ENCODE data around the gene SFRP5. TPM values are rescaled to one million over a fixed set of nuclear protein-coding genes. Genes with fewer than 3 reads are reported as not detected.

SFRP5 gene
- total RNA-seq, 3 donors from 2014 or later: 0.29 to 1.8 (median 0.33) TPM

DNA sequence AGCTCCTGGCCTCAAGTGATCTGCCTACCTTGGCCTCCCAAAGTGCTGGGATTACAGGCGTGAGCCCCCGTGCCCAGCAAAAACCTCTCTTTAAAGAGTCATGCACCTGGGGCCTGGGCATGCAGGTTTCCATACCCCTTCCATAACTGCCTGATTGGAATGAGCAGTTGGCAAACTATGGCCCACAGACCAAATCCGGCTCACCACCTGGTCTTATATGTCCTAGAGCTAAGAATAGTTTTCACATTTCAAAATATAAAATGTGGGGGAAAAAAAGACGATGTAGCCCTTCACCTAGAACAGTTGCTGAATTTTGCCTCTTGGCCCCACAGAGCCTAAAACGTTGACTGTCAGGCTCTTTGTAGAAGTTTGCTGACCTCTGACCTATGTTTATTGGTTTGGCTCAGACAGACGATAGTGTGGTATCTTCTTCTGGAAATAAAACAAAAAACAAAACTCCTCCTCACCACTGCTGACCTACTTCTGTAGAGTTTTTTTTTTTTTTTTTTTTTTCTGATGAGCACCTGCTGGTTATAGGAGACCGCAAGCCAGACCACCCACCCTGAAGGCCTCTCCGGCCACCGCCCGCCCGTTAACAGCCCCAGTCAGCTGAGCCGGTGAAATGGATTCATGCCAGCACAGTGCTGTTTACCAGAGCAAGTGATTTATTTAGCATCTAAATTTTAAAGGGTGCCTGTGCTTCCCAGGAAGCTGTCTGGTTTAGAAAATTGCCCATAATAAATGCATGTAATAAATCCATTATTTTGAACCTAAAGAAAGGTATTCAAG, 33.5 kb upstream of the SFRP5 start:
- no peaks in the 10 kb centered on the region for H3K36me3 ChIP-seq
- intact Hi-C loops (cut with DNase I; ENCODE audit: low total_unique reads): no loop called here
- H3K4me3 ChIP-seq: no peak overlapping the region
- H3K4me1 ChIP-seq: no peaks in the 10 kb centered on the region
- no peaks in the 10 kb centered on the region for H3K9me3 ChIP-seq
- DNase-seq (ENCODE audit: low spot score in 2 of 2): no peak
- peaks cover 0 to 3% of the 10 kb centered on the region in 2 donors for H3K27me3 ChIP-seq
- TF ChIP-seq POLR2AphosphoS5 (IDR thresholded peaks at IDR 0.05): no peak
- no peak for TF ChIP-seq POLR2A (IDR thresholded peaks at IDR 0.05)
- TF ChIP-seq, protein P1, sequence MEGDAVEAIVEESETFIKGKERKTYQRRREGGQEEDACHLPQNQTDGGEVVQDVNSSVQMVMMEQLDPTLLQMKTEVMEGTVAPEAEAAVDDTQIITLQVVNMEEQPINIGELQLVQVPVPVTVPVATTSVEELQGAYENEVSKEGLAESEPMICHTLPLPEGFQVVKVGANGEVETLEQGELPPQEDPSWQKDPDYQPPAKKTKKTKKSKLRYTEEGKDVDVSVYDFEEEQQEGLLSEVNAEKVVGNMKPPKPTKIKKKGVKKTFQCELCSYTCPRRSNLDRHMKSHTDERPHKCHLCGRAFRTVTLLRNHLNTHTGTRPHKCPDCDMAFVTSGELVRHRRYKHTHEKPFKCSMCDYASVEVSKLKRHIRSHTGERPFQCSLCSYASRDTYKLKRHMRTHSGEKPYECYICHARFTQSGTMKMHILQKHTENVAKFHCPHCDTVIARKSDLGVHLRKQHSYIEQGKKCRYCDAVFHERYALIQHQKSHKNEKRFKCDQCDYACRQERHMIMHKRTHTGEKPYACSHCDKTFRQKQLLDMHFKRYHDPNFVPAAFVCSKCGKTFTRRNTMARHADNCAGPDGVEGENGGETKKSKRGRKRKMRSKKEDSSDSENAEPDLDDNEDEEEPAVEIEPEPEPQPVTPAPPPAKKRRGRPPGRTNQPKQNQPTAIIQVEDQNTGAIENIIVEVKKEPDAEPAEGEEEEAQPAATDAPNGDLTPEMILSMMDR (IDR thresholded peaks at IDR 0.05): no peak
- no peak overlapping the region for H3K27ac ChIP-seq

DNA sequence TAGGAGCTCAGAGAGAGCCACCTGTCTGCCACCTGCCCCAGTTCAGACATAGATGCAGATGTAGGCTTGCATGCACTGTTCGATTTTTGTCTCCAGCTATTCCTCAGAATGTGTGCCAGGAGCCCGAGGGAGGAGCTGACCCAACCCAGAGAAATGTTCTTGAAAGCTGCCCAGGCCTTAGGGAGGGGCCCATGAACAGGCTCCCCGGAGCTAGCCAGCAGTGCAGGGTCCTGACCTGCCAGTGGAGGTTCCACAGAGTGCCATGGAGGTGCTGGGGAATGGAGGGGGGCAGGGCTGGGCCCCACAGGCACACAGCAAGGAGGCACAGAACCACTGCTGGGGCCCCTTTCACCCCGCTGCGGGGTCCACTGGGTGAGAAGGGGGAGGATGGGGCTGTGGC, 29.6 kb upstream of the SFRP5 start:
- intact Hi-C loops (cut with DNase I; ENCODE audit: low total_unique reads): no loop called here
- Histone ChIP-seq H3K9me3 (peaks cover 0 to 6% of the 10 kb centered on the region in 2 donors), H3K27me3 (peaks cover 0 to 3% of the 10 kb centered on the region in 2 donors), H3K4me1 (no peaks in the 10 kb centered on the region), H3K4me3 (no peak overlapping the region), H3K36me3 (no peaks in the 10 kb centered on the region), H3K27ac (no peak overlapping the region)
- no peak for DNase-seq (ENCODE audit: low spot score in 2 of 2)
- TF ChIP-seq POLR2AphosphoS5 (IDR thresholded peaks at IDR 0.05): no peak
- TF ChIP-seq, protein P1 (IDR thresholded peaks at IDR 0.05): no peak
- TF ChIP-seq POLR2A (IDR thresholded peaks at IDR 0.05): no peak

DNA sequence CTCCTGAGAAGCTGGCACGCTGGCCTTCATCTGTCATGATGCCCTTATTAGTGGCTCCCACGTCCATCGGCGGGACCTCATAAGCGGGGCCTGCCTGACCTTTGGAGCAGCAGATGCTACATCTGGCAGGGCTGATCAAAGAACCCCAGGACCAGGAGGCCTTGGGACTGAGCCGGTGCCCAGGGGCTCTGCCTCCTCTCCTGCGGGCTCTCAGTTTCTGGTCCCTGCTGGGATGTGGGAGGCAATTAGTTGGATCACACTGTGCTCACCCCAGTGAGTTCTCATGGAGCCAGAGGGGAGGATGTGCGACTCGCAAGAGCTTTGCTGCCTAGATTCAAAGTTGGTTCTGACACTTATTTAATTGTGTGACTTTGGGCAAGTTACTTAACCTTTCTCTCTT, 28.7 kb upstream of the SFRP5 start:
- Histone ChIP-seq H3K4me3 (no peak overlapping the region), H3K4me1 (no peaks in the 10 kb centered on the region), H3K9me3 (peaks cover 0 to 6% of the 10 kb centered on the region in 2 donors), H3K36me3 (no peaks in the 10 kb centered on the region), H3K27me3 (peaks cover 0 to 3% of the 10 kb centered on the region in 2 donors), H3K27ac (no peak overlapping the region)
- TF ChIP-seq, protein P1 (IDR thresholded peaks at IDR 0.05): no peak
- no peak for TF ChIP-seq POLR2A (IDR thresholded peaks at IDR 0.05)
- no peak for TF ChIP-seq POLR2AphosphoS5 (IDR thresholded peaks at IDR 0.05)
- intact Hi-C loops (cut with DNase I; ENCODE audit: low total_unique reads): no loop called here
- DNase-seq (ENCODE audit: low spot score in 2 of 2): no peak

DNA sequence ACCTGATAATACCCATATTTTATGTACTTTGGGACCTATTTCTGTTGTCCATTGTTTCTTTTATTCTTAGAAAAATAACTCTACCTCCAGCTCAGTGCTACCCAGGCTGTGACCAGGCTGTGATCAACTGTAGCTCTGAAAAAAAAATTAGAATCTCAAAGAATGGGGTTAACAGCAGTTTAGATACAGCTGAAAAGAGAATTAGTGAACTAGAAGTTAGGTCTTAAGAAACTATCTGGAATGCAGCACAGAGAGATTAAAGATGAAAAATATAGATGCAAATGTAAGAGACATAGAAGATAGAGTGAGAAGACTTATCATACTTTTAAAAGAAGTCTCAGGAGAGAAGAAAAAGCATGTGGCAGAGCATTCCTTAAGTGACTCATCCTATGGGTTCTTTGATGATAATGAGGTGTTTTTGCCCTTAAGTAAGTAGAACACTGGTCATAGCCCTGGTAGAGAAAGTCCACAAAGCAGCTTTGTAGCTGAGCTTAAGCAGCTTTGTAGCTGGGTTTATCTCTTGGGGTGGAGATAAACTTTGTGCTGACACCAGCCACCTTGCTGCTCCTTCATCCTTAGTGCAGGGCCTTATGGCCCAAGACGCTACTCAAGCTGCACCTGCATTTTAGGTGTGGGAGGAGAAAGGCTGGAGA, 27.3 kb upstream of the SFRP5 start:
- peaks cover 0 to 3% of the 10 kb centered on the region in 2 donors for H3K27me3 ChIP-seq
- H3K4me1 ChIP-seq: no peaks in the 10 kb centered on the region
- no peak overlapping the region for H3K4me3 ChIP-seq
- no peak for DNase-seq (ENCODE audit: low spot score in 2 of 2)
- TF ChIP-seq POLR2A (IDR thresholded peaks at IDR 0.05): no peak
- TF ChIP-seq POLR2AphosphoS5 (IDR thresholded peaks at IDR 0.05): no peak
- TF ChIP-seq, protein P1 (IDR thresholded peaks at IDR 0.05): no peak
- H3K36me3 ChIP-seq: no peaks in the 10 kb centered on the region
- no peak overlapping the region for H3K27ac ChIP-seq
- peaks cover 0 to 6% of the 10 kb centered on the region in 2 donors for H3K9me3 ChIP-seq
- intact Hi-C loops (cut with DNase I; ENCODE audit: low total_unique reads): no loop called here

DNA sequence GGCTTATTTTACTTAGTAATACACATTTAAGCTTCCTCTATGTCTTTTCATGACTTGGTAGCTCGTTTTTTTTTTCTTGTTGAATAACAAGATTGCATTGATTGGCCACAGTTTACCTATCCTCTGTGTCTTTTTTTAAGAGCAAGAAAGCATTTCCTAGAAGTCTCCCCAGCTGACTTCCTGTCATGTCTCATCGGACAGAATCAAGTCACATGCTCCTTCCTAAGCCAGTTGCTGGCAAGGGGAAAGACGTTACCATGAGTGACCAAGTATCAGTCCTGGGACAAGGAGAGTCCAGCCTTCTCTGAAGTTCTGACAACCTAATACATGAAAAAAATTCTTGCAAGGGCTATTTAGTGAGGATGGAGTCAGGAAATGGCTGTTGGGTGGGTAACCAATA, 24.9 kb upstream of the SFRP5 start:
- Histone ChIP-seq H3K4me3 (no peak overlapping the region), H3K36me3 (no peaks in the 10 kb centered on the region)
- intact Hi-C loops (cut with DNase I; ENCODE audit: low total_unique reads): no loop called here

More for the DNA sequence above, 24.9 kb upstream of the SFRP5 start:
- Histone ChIP-seq H3K4me1 (no peaks in the 10 kb centered on the region), H3K9me3 (peaks cover 0 to 6% of the 10 kb centered on the region in 2 donors), H3K27me3 (peaks cover 0 to 3% of the 10 kb centered on the region in 2 donors), H3K27ac (no peak overlapping the region)
- TF ChIP-seq POLR2AphosphoS5 (IDR thresholded peaks at IDR 0.05): no peak
- TF ChIP-seq, protein P1 (IDR thresholded peaks at IDR 0.05): no peak
- TF ChIP-seq POLR2A (IDR thresholded peaks at IDR 0.05): no peak
- no peak for DNase-seq (ENCODE audit: low spot score in 2 of 2)

Measured in breast epithelium (tissue), 4 donors.